ENCODE data around the gene CYP26B1.

DNA sequence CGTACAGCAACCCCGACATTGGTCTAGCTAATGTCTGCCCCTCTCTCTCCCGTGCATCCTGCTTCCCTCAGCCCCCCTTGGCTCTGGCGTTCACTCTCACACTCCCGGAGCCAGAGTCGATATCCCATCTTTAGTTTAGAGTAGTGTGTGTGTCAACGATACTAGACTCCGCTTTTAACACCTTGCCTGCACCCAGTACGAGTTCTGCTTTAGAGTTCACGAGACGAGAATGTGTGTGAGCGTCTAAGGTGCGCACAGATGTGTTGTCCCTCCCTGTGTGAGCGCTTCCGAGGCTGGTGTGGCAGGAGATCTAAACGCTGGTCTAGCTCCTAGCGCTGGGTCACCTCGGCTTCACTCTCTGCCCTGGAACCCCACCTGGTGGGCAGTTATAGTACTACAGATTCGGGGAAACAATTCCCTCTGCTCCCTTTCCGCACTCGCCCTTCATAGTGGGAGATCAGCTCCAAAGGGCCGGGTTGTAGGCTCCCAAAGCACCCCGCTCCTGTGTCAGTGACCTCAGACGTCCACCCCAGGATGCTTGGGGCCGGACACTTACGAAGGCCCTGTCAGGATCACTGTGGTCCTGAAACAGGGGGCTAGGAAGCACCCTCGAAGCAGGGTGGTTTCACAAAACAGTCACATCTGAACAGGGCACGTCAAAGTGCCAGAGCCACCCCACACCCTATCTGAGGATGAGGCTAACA lies 2.6 kb upstream of the CYP26B1 start:
- TF ChIP-seq, protein P1, sequence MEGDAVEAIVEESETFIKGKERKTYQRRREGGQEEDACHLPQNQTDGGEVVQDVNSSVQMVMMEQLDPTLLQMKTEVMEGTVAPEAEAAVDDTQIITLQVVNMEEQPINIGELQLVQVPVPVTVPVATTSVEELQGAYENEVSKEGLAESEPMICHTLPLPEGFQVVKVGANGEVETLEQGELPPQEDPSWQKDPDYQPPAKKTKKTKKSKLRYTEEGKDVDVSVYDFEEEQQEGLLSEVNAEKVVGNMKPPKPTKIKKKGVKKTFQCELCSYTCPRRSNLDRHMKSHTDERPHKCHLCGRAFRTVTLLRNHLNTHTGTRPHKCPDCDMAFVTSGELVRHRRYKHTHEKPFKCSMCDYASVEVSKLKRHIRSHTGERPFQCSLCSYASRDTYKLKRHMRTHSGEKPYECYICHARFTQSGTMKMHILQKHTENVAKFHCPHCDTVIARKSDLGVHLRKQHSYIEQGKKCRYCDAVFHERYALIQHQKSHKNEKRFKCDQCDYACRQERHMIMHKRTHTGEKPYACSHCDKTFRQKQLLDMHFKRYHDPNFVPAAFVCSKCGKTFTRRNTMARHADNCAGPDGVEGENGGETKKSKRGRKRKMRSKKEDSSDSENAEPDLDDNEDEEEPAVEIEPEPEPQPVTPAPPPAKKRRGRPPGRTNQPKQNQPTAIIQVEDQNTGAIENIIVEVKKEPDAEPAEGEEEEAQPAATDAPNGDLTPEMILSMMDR (conservative IDR thresholded peaks at IDR 0.05 in 1 of 2, IDR thresholded peaks at IDR 0.05 in 1 of 2; ENCODE audit: extremely low read depth in 1 of 2, insufficient read depth in 1 of 2, low read depth in 1 of 2, low read length in 2 of 2): peak; percentile 66 to 84
- peak; percentile 89 for TF ChIP-seq EZH2 (IDR thresholded peaks at IDR 0.05; ENCODE audit: borderline replicate concordance, low read length)
